Muscle of leg (tissue), 9 donors: ENCODE results near the gene BCAS2. TPM values are rescaled to one million over a fixed set of nuclear protein-coding genes. Genes with fewer than 3 reads are reported as not detected.

Experiments
- polyA plus RNA-seq, 8 donors: library from polyadenylated mRNA; unstranded; fragments of 120-200 nt; gene quantifications; one replicate each; pipeline versions ENCODE4 v1.2.1 to v1.2.3, GENCODE V29; 2013; ENCODE audit warnings: inconsistent platforms in 1 of 8, low replicate concordance in 1 of 8; ENCODE audit not compliant: insufficient read length in 8 of 8, insufficient read depth in 1 of 8
- total RNA-seq: library from RNA; stranded (reverse); fragments of 120-200 nt; gene quantifications from one replicate; pipeline ENCODE4 v1.2.4, GENCODE V29; 2013

BCAS2 gene
- total and polyA plus RNA-seq, 9 donors: 21.0 to 31.9 (median 26.8) TPM

Other genes starting within 250 kb of the BCAS2 start
- 26.2 TPM for gene TRIM33, start 70.4 kb downstream of the BCAS2 start, total RNA-seq
- 10 to 100 TPM; 14.3 to 22.6 (median 17.9) TPM for gene TRIM33, start 70.4 kb downstream of the BCAS2 start, polyA plus RNA-seq
- 7.4 TPM for gene DENND2C, start 88.4 kb upstream of the BCAS2 start, total RNA-seq
- gene DENND2C, start 88.4 kb upstream of the BCAS2 start, polyA plus RNA-seq: 1 to 10 TPM; 2.7 to 9.0 (median 5.0) TPM
- gene AMPD1, start 113.9 kb upstream of the BCAS2 start, total RNA-seq: 49.3 TPM
- gene AMPD1, start 113.9 kb upstream of the BCAS2 start, polyA plus RNA-seq: 10 to 100 TPM; 36.6 to 96.8 (median 57.7) TPM
- 46.2 TPM for gene NRAS, start 135.2 kb upstream of the BCAS2 start, total RNA-seq
- gene NRAS, start 135.2 kb upstream of the BCAS2 start, polyA plus RNA-seq: 10 to 100 TPM; 36.2 to 56.6 (median 50.8) TPM
- gene CSDE1, start 176.4 kb upstream of the BCAS2 start, total RNA-seq: 332 TPM
- gene CSDE1, start 176.4 kb upstream of the BCAS2 start, polyA plus RNA-seq: 100 to 1,000 TPM; 328 to 448 (median 394) TPM
- 60.4 TPM for gene SIKE1, start 199.1 kb upstream of the BCAS2 start, total RNA-seq
- gene SIKE1, start 199.1 kb upstream of the BCAS2 start, polyA plus RNA-seq: 10 to 100 TPM; 18.7 to 34.2 (median 27.1) TPM